ENCODE results near the gene MRGPRX2.

GRCh38 chr11:19059833-19060232 lies 684 bp downstream of the MRGPRX2 start:
- no peak for TF ChIP-seq POLR2AphosphoS5 (IDR thresholded peaks at IDR 0.05; ENCODE audit: low read depth)
- no peak for TF ChIP-seq STAT1 (IDR thresholded peaks at IDR 0.05; ENCODE audit: unreplicated experiment)
- no peak for TF ChIP-seq CTCF (conservative IDR thresholded peaks at IDR 0.05; ENCODE audit: low read depth in 2 of 2)
- TF ChIP-seq JUNB (IDR thresholded peaks at IDR 0.05; ENCODE audit: unreplicated experiment): no peak
- no peak for TF ChIP-seq EZH2phosphoT487 (IDR thresholded peaks at IDR 0.05; ENCODE audit: unreplicated experiment)
- TF ChIP-seq REST (IDR thresholded peaks at IDR 0.05; ENCODE audit: unreplicated experiment): no peak
- TF ChIP-seq EZH2 (IDR thresholded peaks at IDR 0.05; ENCODE audit: low read depth, unreplicated experiment): no peak
- no peak for TF ChIP-seq CREB1 (CRISPR knock-in tag; IDR thresholded peaks at IDR 0.05; ENCODE audit: low read depth)
